ENCODE data around the gene AP2A1. TPM values are rescaled to one million over a fixed set of nuclear protein-coding genes. Genes with fewer than 3 reads are reported as not detected.

AP2A1 gene
- total and polyA plus RNA-seq, 9 donors: 37.8 to 126 (median 88.1) TPM

GRCh38 chr19:49749055-49749716 lies 17.6 kb upstream of the AP2A1 start:
- intact Hi-C loops (cut with DNase I): loop anchor here in 1 of 4 donors (5.0 kb wide), 1 partner anchor 133 kb away; no protein-coding TSS in a partner anchor
- Histone ChIP-seq H3K9me3 (no peaks in the 10 kb centered on the region), H3K36me3 (no peaks in the 10 kb centered on the region), H3K4me3 (no peak overlapping the region), H3K27ac (no peak overlapping the region), H3K4me1 (ENCODE audit: insufficient read depth) (peaks cover 3% of the 10 kb centered on the region), H3K27me3 (no peaks in the 10 kb centered on the region)
- TF ChIP-seq, protein P1, sequence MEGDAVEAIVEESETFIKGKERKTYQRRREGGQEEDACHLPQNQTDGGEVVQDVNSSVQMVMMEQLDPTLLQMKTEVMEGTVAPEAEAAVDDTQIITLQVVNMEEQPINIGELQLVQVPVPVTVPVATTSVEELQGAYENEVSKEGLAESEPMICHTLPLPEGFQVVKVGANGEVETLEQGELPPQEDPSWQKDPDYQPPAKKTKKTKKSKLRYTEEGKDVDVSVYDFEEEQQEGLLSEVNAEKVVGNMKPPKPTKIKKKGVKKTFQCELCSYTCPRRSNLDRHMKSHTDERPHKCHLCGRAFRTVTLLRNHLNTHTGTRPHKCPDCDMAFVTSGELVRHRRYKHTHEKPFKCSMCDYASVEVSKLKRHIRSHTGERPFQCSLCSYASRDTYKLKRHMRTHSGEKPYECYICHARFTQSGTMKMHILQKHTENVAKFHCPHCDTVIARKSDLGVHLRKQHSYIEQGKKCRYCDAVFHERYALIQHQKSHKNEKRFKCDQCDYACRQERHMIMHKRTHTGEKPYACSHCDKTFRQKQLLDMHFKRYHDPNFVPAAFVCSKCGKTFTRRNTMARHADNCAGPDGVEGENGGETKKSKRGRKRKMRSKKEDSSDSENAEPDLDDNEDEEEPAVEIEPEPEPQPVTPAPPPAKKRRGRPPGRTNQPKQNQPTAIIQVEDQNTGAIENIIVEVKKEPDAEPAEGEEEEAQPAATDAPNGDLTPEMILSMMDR (IDR thresholded peaks at IDR 0.05): no peak
- TF ChIP-seq POLR2A (IDR thresholded peaks at IDR 0.05) (no peak), EP300 (IDR thresholded peaks at IDR 0.05) (no peak)
- 81 to 86% (median 82%) methylated on average over 6 of the region's 6 CpGs for WGBS, 3 donors
- no peak for DNase-seq

GRCh38 chr19:49749771-49750170 lies 17.0 kb upstream of the AP2A1 start:
- TF ChIP-seq EP300 (IDR thresholded peaks at IDR 0.05) (no peak), POLR2A (IDR thresholded peaks at IDR 0.05) (no peak)
- TF ChIP-seq, protein P1 (IDR thresholded peaks at IDR 0.05): no peak
- no peak for DNase-seq
- Histone ChIP-seq H3K4me3 (no peak overlapping the region), H3K9me3 (no peaks in the 10 kb centered on the region), H3K36me3 (no peaks in the 10 kb centered on the region), H3K27me3 (no peaks in the 10 kb centered on the region), H3K27ac (no peak overlapping the region), H3K4me1 (ENCODE audit: insufficient read depth) (peaks cover 3% of the 10 kb centered on the region)
- intact Hi-C loops (cut with DNase I): loop anchor here in 1 of 4 donors (5.0 kb wide), 1 partner anchor 133 kb away; no protein-coding TSS in a partner anchor
- 60 to 68% (median 67%) methylated on average over 1 of the region's 1 CpG for WGBS, 3 donors

- H3K27me3 ChIP-seq: no peaks in the 10 kb centered on the region
- H3K4me1 ChIP-seq (ENCODE audit: insufficient read depth): no peaks in the 10 kb centered on the region
- TF ChIP-seq POLR2A (IDR thresholded peaks at IDR 0.05): no peak
- no peak for TF ChIP-seq EP300 (IDR thresholded peaks at IDR 0.05)
- H3K27ac ChIP-seq: no peak overlapping the region
- no peak for DNase-seq
- WGBS, 3 donors: 17 to 32% (median 28%) methylated on average over 1 of the region's 1 CpG
- H3K4me3 ChIP-seq: no peak overlapping the region
- no peaks in the 10 kb centered on the region for H3K36me3 ChIP-seq
- H3K9me3 ChIP-seq: no peaks in the 10 kb centered on the region
- intact Hi-C loops (cut with DNase I): no loop called here
Observed at GRCh38 chr19:49752701-49753100, 14.1 kb upstream of the AP2A1 start.

GRCh38 chr19:49755956-49756355 lies 10.8 kb upstream of the AP2A1 start:
- no peaks in the 10 kb centered on the region for H3K9me3 ChIP-seq
- peaks cover 7% of the 10 kb centered on the region for H3K4me1 ChIP-seq (ENCODE audit: insufficient read depth)
- no peaks in the 10 kb centered on the region for H3K36me3 ChIP-seq
- no peak overlapping the region for H3K4me3 ChIP-seq
- WGBS, 3 donors: 96 to 97% (median 96%) methylated on average over 3 of the region's 3 CpGs
- no peak overlapping the region for H3K27ac ChIP-seq
- H3K27me3 ChIP-seq: no peaks in the 10 kb centered on the region
- DNase-seq: no peak
- intact Hi-C loops (cut with DNase I): loop anchor here in 1 of 4 donors (2.0 kb wide), 1 partner anchor 65 kb away; the partner anchor contains the start of gene CPT1C
- TF ChIP-seq POLR2A (IDR thresholded peaks at IDR 0.05): no peak

DNA sequence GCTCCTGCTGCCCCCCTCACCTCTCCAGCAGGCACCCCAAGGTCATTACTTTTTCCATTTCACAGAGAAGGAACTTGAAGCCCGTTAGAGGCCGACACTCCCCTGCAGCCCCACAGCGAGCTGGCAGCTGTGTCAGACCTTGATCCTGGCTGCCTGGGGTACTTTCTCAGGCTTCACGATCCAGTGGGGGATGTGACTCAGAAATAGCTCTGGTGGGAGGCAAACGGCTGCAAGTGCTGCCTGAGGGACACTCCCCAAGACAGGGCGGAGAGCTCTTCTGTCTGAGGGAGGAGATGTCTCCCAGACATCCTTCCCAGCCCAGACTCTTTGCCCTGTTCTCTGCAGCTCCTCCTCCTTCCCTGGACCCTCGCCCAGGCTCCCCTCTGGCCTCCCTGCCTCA lies 8.5 kb upstream of the AP2A1 start:
- TF ChIP-seq, protein P1 (IDR thresholded peaks at IDR 0.05): no peak
- TF ChIP-seq POLR2A (IDR thresholded peaks at IDR 0.05): no peak
- no peak for TF ChIP-seq EP300 (IDR thresholded peaks at IDR 0.05)
- WGBS, 3 donors: 5 to 11% (median 6%) methylated on average over 7 of the region's 7 CpGs
- Histone ChIP-seq H3K9me3 (no peaks in the 10 kb centered on the region), H3K4me1 (ENCODE audit: insufficient read depth) (peaks cover 8% of the 10 kb centered on the region), H3K27ac (no peak overlapping the region), H3K36me3 (no peaks in the 10 kb centered on the region), H3K4me3 (no peak overlapping the region), H3K27me3 (no peaks in the 10 kb centered on the region)
- DNase-seq: peak in 4 of 5 donors; percentile 44 to 59 (median 53)
- intact Hi-C loops (cut with DNase I): no loop called here
